CD14-positive monocyte (primary cell): Measurements from ENCODE around the gene OR51D1. TPM values are rescaled to one million over a fixed set of nuclear protein-coding genes. Genes with fewer than 3 reads are reported as not detected.
A peak's percentile ranks its signal among the peaks of the same experiment; 100 is the strongest.

Source experiments
- DNase-seq, 3 donors: peaks; one replicate each; pipeline ENCODE4 v3.0.0-alpha.2; 2011 to 2022
- H2AFZ ChIP-seq: 2 replicates; pipeline ENCODE4 v1.6.0; 2012; ENCODE audit warnings: mild to moderate bottlenecking, low read depth, low read length, inconsistent platforms; ENCODE audit not compliant: insufficient read depth, poor library complexity, severe bottlenecking
- H3K27ac ChIP-seq, 2 donors: 1 replicate in 1 of 2; 2 replicates in 1 of 2; pipeline ENCODE4 v1.5.1; 2012 to 2013; ENCODE audit warnings: low read length in 2 of 2, control low read depth in 1 of 2, inconsistent platforms in 1 of 2, low read depth in 1 of 2, mild to moderate bottlenecking in 1 of 2
- H3K27me3 ChIP-seq, 2 donors: one replicate each; pipeline versions ENCODE4 v1.6.0 to v1.6.1; 2011 to 2013; ENCODE audit warnings: low read length in 2 of 2; ENCODE audit not compliant: control insufficient read depth in 2 of 2, insufficient read depth in 2 of 2
- H3K36me3 ChIP-seq, 2 donors: replicated peaks in 1 of 2; 1 replicate in 1 of 2; 2 replicates in 1 of 2; pipeline versions ENCODE4 v1.5.1 to v1.6.1; 2012 to 2013; ENCODE audit warnings: low read length in 2 of 2, control low read depth in 1 of 2, inconsistent platforms in 1 of 2, mild to moderate bottlenecking in 1 of 2; ENCODE audit not compliant: insufficient read depth in 2 of 2, control insufficient read depth in 1 of 2
- H3K4me1 ChIP-seq, 2 donors: 1 replicate in 1 of 2; 2 replicates in 1 of 2; pipeline versions ENCODE4 v1.5.1 to v1.6.1; 2012 to 2013; ENCODE audit warnings: low read length in 2 of 2, control low read depth in 1 of 2, inconsistent platforms in 1 of 2, mild to moderate bottlenecking in 1 of 2, moderate library complexity in 1 of 2; ENCODE audit not compliant: insufficient read depth in 2 of 2, control insufficient read depth in 1 of 2
- H3K4me2 ChIP-seq: replicated peaks from 2 replicates; pipeline ENCODE3; 2012; ENCODE audit warnings: low read length, moderate library complexity, mild to moderate bottlenecking; ENCODE audit not compliant: poor library complexity, severe bottlenecking; ENCODE audit errors: extremely low read depth
- H3K4me3 ChIP-seq, 3 experiments: fragments of 200-600 bp in 1 of 3; sonication (generic) in 1 of 3; replicated peaks in 1 of 3; 1 replicate in 2 of 3; 2 replicates in 1 of 3; pipeline ENCODE4 v1.5.1; 2011 to 2013; ENCODE audit warnings: low read length in 3 of 3, mild to moderate bottlenecking in 3 of 3, control low read depth in 2 of 3, low read depth in 2 of 3, inconsistent platforms in 1 of 3, moderate library complexity in 1 of 3
- H3K79me2 ChIP-seq: 2 replicates; pipeline ENCODE4 v1.6.0; 2012; ENCODE audit warnings: mild to moderate bottlenecking, control low read depth, inconsistent platforms, low read length, moderate library complexity; ENCODE audit not compliant: insufficient read depth
- H3K9ac ChIP-seq: 2 replicates; pipeline ENCODE4 v1.6.0; 2017; ENCODE audit warnings: low read length, mild to moderate bottlenecking; ENCODE audit not compliant: insufficient read depth, poor library complexity, severe bottlenecking
- H3K9me3 ChIP-seq, 2 donors: replicated peaks in 1 of 2; 1 replicate in 1 of 2; 2 replicates in 1 of 2; pipeline versions ENCODE4 v1.5.1 to v1.6.1; 2012 to 2013; ENCODE audit warnings: low read length in 2 of 2, control low read depth in 1 of 2; ENCODE audit not compliant: control insufficient read depth in 1 of 2, insufficient read depth in 1 of 2
- H4K20me1 ChIP-seq: 2 replicates; pipeline ENCODE4 v1.6.0; 2012; ENCODE audit warnings: mild to moderate bottlenecking, low read length, control low read depth, moderate library complexity; ENCODE audit not compliant: insufficient read depth
- H3K27ac Mint-ChIP-seq, 7 donors: one replicate each; pipeline ENCODE4 v1.8.0; 2020; ENCODE audit warnings: mild to moderate bottlenecking in 7 of 7, mixed read lengths in 7 of 7, moderate library complexity in 6 of 7, inconsistent platforms in 2 of 7
- H3K27me3 Mint-ChIP-seq, 3 donors: one replicate each; pipeline ENCODE4 v1.8.0; 2021 to 2022; ENCODE audit warnings: low read depth in 3 of 3, mild to moderate bottlenecking in 3 of 3, mixed read lengths in 3 of 3, moderate library complexity in 3 of 3, inconsistent platforms in 1 of 3
- H3K36me3 Mint-ChIP-seq, 2 donors: one replicate each; pipeline ENCODE4 v1.8.0; 2020; ENCODE audit warnings: mixed read lengths in 2 of 2, inconsistent platforms in 1 of 2, mild to moderate bottlenecking in 1 of 2
- H3K4me1 Mint-ChIP-seq: one replicate; pipeline ENCODE4 v1.8.0; 2020; ENCODE audit warnings: mild to moderate bottlenecking, mixed read lengths
- H3K4me3 Mint-ChIP-seq, 2 donors: one replicate each; pipeline ENCODE4 v1.8.0; 2020; ENCODE audit warnings: mild to moderate bottlenecking in 2 of 2, mixed read lengths in 2 of 2, moderate library complexity in 1 of 2
- H3K9me3 Mint-ChIP-seq, 7 donors: one replicate each; pipeline ENCODE4 v1.8.0; 2020 to 2022; ENCODE audit warnings: mixed read lengths in 7 of 7, mild to moderate bottlenecking in 6 of 7, moderate library complexity in 6 of 7, inconsistent platforms in 2 of 7
- CTCF ChIP-seq: fragments of 200-600 bp; IDR thresholded peaks from one replicate; pipeline ENCODE4 v1.8.0; 2022; ENCODE audit warnings: antibody characterized with exemption, mild to moderate bottlenecking
- WGBS: methylation state at CpG from one replicate; pipeline ENCODE4 v1.1.5; 2013; ENCODE audit warnings: missing lambda C conversion rate; ENCODE audit not compliant: insufficient coverage; 5-methylcytosine and 5-hydroxymethylcytosine counted together
- intact Hi-C, 2 donors: fragments of 100-400 bp; cut with micrococcal nuclease; formaldehyde crosslinking; loops; one replicate each; pipeline versions ENCODE4 v1.15.0 to v1.15.1; 2023
- polyA plus RNA-seq, 3 donors: library from polyadenylated mRNA; depleted of rRNA in 1 of 3; unstranded in 2 of 3; stranded (reverse) in 1 of 3; fragments of 300-500 nt in 2 of 3; fragments of >200 nt in 1 of 3; fragmentation: Illumina TruSeq in 2 of 3; gene quantifications; 1 replicate in 2 of 3; 2 replicates in 1 of 3; pipeline ENCODE4 v1.2.3, GENCODE V29; 2012 to 2021

Gene OR51D1
- polyA plus RNA-seq, 3 donors = not detected

GRCh38 chr11:4662876-4663275 is 25.6 kb downstream of the OR51D1 start:
- H3K9me3 ChIP-seq = no peaks in the 10 kb centered on the region
- no peaks in the 10 kb centered on the region for H3K4me1 ChIP-seq
- intact Hi-C loops = no loop called here
- H3K4me3 Mint-ChIP-seq = no peak overlapping the region
- H3K79me2 ChIP-seq = no peaks in the 10 kb centered on the region
- H3K27me3 Mint-ChIP-seq = peaks cover 0 to 13% (median 5%) of the 10 kb centered on the region in 3 donors
- no peak overlapping the region for H3K4me2 ChIP-seq
- WGBS = 88% methylated on average over 1 of the region's 6 CpGs
- no peaks in the 10 kb centered on the region for H3K36me3 Mint-ChIP-seq
- H4K20me1 ChIP-seq = no peaks in the 10 kb centered on the region
- H3K27ac ChIP-seq = no peak overlapping the region
- peaks cover 0 to 4% (median 0%) of the 10 kb centered on the region in 7 donors for H3K9me3 Mint-ChIP-seq
- H3K4me1 Mint-ChIP-seq = no peaks in the 10 kb centered on the region
- no peak for TF ChIP-seq CTCF
- H3K36me3 ChIP-seq = no peaks in the 10 kb centered on the region
- no peak overlapping the region for H3K9ac ChIP-seq
- DNase-seq = no peak
- no peak overlapping the region for H3K4me3 ChIP-seq
- H2AFZ ChIP-seq = no peak overlapping the region
- H3K27me3 ChIP-seq = no peaks in the 10 kb centered on the region
- H3K27ac Mint-ChIP-seq = peak overlapping the region in 1 of 7 donors; percentile 49

- no peaks in the 10 kb centered on the region for H3K36me3 ChIP-seq
- H3K79me2 ChIP-seq = no peaks in the 10 kb centered on the region
- H3K27ac ChIP-seq = no peak overlapping the region
- no peaks in the 10 kb centered on the region for H3K9me3 ChIP-seq
- H3K9me3 Mint-ChIP-seq = peaks cover 0 to 2% (median 0%) of the 10 kb centered on the region in 7 donors
- H3K27ac Mint-ChIP-seq = no peak overlapping the region
- no peaks in the 10 kb centered on the region for H4K20me1 ChIP-seq
- H3K36me3 Mint-ChIP-seq = no peaks in the 10 kb centered on the region
- peak overlapping the region in 1 of 2 donors; percentile 17 for H3K4me3 Mint-ChIP-seq
- H2AFZ ChIP-seq = no peak overlapping the region
- no CpG with 5 or more reads among the region's 3 CpGs for WGBS
- H3K27me3 Mint-ChIP-seq = peaks cover 0 to 16% (median 5%) of the 10 kb centered on the region in 3 donors
- H3K27me3 ChIP-seq = no peaks in the 10 kb centered on the region
- no peak for TF ChIP-seq CTCF
- H3K9ac ChIP-seq = no peak overlapping the region
- DNase-seq = no peak
- no peaks in the 10 kb centered on the region for H3K4me1 ChIP-seq
- no peak overlapping the region for H3K4me2 ChIP-seq
- intact Hi-C loops = no loop called here
- H3K4me3 ChIP-seq = no peak overlapping the region
- no peaks in the 10 kb centered on the region for H3K4me1 Mint-ChIP-seq
Observed at GRCh38 chr11:4664183-4664582, 26.9 kb downstream of the OR51D1 start.
